Inflammatory macrophage treated with lipopolysaccharide for 1 hour (primary cell): ENCODE results near the gene CASD1.
A peak's percentile ranks its signal among the peaks of the same experiment; 100 is the strongest.

Experiments
- DNase-seq, 2 donors: peaks; one replicate each; pipeline ENCODE4 v3.0.0-alpha.2; 2020 to 2022

Gene CASD1

DNA sequence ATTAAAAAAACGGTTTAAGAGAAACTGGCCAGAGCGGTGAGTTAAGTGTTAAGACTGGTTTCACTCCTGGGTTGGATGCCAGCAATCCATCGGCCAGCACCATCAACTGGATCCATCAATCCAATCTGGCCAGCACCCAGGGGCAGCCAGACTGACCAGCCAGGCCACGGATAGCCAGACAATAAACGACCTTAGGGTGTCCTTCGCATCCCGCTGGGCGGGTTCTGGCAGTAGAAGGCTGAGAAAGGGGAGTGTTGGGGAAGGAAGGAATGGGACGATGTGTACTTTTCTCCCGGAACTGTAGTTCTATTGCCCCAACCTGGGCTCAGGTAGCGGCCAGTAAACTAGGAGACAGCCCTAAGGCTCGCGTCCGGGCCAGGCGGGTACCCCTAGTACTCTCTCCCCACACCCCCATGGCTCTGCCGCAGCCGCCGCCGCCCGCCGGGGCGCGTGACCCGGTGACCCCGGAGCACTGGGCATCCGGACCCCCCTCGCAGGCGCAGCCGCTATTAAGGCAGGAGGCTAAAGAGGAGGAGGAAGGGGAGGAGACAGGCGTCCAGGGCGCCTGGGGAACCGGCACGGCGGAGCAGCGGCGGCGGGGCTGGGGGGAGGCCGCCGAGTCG, at the start of gene CASD1:
CASD1 (plus strand) TSS at position 546 of the 623 bp plus-strand sequence. CDS start 276 bp downstream, outside the sequence.
- peak in 1 of 2 donors; percentile 11 for DNase-seq

DNA sequence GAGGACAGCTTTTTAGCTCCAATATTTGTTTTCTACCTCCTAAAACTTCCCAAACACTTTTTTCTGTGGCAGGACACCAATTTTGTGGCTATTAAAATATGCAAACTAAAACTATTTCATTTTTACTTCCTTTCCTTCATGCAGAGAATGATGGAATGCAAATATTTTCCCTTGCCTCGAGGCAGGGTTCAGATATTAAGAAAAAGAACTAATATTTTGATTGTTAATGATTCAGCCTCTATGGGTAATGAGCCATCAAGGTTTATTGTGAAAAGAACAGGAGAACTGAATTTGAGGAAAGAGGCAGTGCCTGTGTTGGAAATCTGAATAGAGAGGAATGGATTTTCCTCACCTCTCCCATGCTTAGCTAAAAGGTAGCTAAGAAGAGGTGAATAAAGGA, 43.1 kb upstream of the CASD1 start:
- no peak for DNase-seq

DNA sequence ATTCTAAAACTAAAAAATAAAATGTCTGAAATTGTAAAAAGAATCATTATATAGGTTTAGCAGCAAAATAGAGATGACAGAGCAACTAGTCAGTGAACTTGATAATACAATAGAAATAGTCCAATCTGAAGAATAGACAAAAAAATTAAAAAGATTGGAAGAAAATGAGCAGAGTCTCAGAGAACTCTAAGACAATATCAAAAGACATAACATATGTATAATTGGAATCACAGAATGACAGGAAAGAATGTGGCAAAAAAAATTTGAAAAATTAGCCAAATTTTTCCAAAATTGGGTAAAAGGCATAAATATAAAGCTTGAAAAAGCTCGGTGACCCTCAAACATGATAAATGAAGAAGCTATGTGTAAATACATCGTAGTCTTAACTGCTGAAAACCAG, 38.0 kb upstream of the CASD1 start:
- no peak for DNase-seq

DNA sequence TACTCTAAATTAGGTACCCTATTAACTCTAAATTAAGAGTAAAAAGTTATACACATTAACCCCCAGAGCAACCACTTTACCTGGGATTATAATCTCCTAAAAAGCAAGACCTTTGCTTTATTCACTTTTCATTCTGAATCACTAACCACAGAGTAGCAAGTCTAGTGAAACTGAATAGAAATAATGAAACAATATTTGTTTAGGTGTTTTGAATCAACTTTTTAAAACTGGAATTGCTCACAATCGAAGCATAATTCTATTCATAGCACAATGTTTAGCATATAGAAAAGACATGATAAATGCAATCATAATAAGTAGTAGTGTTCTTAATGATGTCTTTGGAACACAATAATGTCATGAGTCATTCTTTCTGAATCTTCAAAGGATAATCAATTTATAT, 37.0 kb upstream of the CASD1 start:
- no peak for DNase-seq

DNA sequence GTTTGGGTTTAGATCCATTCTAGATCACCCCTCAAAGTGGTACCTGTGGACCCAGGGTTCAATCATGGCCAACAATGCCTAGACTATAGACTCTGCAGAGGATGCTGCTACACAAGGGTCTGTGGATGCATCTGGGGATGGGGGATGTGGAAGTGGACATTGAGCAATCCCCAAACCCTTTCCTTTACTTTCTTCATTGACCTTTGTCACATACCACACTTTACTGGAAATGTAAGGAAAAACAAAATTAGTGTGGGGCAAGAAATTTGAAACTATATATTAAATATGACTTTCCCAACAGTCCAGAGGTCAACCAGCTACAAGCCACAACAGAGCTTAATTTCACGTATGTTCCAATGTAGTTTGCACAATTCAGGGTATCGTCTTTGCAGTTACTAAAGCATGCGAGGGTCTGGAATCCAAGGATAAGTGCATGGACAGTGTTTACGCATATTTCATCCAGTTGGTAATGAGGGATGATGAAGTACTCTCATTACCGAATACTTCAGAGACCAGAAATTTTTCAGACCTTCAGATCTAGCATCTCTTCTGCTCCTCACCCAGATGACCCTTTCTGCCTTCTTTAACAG, 33.3 kb upstream of the CASD1 start:
- DNase-seq = no peak

DNA sequence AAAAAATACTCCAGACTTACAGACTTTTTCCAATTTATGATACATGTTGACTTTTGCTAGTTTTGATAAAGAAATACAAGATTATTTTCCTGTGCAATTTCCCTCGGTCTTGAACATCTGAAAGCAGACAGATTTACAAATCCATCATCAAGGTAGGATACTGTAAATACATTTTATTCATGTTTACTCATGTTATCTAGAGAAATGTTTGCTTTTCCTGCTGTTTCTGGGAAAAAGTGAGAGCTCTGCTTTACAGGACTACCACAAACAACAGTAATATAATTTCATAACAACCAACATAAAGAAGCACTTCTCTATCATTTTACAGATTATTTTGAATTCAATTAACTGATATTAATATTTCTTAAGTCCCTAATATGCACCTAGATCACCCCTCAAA, 31.7 kb upstream of the CASD1 start:
- no peak for DNase-seq

DNA sequence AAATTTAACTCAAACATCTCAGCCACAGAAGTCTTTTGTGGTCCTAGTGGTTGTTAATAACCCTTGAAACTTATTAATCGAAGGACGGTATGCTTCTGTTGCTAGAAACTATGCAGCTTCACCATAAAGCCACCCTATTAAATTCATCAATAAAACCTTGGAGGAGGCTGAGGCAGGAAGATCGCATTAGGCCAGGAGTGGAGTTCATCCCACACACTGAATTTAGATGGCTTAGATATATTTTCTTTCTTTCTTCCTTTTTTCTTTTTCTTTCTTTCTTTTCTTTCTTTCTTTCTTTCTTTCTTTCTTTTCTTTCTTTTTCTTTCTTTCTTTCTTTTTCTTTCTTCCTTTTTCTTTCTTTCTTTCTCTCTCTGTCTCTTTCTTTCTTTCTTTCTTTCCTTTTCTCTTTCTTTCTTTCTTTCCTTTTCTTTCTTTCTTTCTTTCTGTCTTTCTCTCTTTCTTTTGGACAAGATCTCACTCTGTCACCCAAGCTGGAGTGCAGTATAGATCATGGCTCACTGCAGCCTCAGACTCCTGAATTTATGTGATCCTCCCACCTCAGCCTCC, 30.9 kb upstream of the CASD1 start:
- no peak for DNase-seq

DNA sequence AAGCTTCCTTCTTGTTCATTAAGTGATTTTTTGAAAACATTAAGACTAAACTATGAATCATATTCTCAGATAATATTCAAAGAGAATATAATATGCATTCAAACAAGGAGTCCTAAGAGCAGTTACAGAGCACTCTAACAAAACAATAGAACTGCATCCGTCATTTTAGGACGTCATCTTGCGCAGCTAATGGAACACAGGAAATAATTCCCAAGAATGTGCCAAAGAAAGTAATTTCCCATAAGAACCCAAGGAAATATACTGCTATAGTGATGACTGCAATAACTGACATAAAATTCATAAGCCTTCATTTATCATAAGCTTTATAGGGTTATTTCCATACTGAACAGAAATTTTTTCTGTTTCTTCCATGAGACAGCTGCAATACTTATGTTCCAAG, 28.3 kb upstream of the CASD1 start:
- DNase-seq = no peak

DNA sequence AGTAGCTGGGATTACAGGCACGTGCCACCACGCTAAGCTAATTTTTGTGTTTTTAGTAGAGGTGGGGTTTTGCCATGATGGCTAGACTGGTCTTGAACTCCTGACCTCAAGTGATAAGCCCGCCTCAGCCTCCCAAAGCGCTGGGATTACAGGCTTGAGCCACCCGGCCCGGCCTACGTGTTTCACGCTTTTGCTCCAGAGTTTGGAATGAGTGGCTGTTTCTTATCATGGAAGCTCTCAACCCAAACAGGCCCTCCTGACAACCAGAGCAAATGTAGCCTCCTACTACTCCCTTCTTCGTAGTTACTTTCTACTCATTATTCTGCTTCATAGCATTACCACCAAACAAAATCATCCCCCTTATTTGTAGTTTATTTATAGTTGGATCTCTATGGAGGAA, 26.8 kb upstream of the CASD1 start:
- no peak for DNase-seq

DNA sequence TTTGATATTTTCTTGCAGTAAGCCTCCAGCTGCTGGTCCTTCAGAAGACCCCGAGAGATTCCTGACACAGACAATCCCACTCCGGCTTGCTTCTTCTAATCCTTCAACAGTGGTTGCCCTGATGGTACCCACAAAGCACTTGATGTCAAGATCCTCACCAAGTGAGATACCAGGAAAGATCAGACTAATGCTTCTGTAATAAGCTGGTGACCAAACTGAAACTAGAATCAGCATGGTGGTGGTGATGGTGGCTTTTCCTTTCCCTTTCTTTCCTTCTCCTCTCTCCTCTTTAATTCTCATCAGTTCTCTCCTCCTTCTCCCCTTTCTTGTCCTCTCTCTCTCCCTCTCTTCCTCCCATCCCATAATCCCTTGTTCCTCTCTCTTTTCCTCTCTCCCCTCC, 25.8 kb upstream of the CASD1 start:
- no peak for DNase-seq

DNA sequence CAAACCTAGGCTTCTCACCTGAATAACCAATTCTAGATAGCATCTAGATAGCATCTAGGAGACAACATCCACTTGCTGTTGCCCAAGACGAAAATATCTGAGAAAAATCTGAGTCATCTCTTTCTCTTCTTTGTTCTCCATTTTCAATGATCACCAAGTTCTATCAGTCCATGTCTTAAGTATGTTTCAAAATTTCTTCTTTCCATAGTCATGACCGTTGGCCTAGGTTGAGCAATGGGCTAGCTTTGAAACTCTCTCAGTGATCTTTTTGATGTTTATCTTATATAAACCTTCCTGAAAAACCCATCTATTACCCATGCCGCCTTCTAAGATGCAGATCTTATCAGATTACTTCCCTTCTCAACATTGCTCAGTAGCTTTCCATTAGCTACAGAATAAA, 23.4 kb upstream of the CASD1 start:
- DNase-seq = no peak

DNA sequence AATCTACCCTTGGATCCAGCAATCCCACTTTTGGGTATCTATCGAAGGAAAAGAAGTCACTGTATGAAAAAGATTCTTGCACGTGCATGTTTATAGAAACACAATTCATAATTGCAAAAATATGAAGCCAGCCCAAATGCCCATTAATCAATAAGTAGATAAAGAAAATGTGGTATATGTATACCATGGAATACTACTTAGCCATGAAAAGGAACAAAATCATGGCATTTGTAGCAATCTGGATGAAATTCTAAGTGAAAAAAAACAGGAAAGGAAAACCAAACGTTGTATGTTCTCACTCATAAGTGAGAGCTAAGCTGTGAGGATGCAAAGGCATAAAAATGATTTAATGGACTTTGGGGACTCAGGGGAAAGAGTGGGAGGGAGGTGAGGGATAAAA, 18.2 kb upstream of the CASD1 start:
- no peak for DNase-seq

DNA sequence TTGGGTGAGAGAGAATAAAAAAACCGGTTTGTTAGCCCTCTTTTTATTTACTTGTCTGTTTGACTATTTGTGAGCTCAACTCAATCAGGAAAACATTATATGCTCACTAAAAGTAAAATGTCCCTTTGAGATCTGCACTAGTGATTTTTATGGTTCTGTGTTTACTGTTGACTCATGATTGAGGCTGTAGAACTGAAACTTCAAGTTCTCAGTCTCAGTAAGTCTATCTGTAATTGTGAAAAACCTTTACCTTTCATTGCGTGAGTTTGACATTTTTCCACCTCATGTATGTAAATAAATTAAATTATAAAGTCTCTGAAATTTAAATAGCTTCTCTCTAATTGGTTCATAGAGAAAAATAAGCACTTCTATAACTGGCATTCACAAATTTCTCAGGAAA, 17.0 kb upstream of the CASD1 start:
- no peak for DNase-seq

DNA sequence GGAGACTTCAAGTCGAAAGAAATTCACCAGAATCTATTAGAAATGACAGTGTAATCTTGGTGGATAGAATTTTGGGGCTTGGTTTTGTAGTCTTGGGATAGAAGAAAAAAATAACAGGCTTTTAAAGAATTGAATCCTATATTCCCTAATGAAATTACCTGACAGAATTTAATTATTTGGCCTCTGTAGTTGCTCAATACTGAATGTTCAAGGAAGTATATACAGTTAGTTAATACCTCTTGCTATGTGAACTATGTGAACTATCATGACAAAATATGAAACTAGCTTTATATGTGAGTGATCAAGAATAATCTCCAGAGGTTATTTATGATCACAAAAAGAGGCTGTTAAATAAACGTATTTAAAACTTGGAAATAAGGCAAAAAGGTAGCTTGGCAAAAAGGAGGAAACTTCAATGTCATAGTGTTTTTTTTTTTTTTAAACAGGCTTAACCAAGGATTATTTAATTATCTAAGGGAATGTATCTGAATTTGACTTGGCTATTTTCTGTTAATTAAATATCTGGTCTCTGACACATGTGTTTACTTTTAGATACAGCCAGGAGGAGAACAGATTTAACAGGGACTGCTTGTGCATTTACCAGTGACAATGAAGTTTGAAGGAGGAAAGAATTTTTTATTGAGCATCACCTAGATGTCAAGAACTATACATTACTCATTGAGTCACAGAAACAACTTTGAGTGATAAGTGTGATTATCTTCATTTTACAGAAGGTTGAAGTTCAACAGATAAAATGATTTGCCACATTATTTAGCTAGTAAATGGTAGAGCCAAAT, 11.5 kb upstream of the CASD1 start:
- DNase-seq = no peak

DNA sequence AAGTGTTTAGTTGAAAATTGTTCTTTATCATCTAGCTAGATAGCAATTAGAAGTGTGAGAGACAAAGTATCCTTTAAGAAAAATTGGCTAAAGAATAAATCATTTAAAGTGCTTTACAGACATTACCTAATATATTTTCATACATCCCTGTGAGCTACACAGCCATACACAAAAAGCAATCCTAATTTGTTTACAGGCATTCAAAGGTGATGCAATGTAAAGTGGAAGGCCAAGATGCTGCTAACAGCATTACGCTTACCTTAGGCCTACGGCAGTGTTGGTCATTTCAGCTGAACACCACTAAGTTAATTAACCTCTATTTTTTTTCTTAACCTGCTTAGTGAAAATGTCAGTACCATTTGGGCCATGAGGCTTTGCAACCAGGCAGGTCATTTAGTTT, 10.7 kb upstream of the CASD1 start:
- DNase-seq = no peak

DNA sequence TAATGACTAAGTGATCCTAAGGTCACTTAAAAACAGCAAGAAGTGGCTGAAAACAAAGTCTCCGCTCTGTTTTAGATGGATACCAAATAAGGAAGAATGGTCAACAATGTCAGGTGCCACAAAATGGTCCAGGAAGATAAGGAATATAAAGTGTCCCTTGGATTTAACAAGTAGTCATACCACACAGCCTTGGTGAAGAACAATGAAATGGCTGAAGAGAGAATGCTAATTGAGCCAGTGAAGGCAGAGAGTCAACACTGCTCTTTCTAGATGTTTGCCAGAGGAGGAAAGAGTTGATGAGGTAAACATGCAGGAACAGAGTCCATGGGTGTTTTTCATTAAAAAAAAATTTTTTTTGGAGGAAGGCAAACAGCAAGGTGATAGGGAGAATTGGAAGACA, 2.1 kb upstream of the CASD1 start:
- DNase-seq = no peak

DNA sequence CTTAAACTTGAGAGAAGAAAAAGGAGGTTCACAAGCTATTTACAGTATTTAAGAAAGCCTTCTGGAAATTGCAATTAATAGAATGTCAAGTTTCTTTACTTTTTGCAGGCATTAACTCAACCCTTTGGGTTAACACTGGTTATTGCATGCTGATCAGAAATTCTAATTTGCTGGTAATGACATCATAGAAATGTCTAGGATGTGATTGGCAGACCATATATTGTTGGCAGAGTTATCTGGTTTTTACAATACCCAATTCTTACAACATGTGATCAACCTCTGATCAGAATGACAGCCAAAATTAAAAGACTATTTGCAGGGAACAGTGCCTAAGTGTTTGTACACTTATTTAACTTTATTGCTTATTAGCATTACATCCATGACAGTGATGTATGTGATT, 1.6 kb upstream of the CASD1 start:
- DNase-seq = no peak

DNA sequence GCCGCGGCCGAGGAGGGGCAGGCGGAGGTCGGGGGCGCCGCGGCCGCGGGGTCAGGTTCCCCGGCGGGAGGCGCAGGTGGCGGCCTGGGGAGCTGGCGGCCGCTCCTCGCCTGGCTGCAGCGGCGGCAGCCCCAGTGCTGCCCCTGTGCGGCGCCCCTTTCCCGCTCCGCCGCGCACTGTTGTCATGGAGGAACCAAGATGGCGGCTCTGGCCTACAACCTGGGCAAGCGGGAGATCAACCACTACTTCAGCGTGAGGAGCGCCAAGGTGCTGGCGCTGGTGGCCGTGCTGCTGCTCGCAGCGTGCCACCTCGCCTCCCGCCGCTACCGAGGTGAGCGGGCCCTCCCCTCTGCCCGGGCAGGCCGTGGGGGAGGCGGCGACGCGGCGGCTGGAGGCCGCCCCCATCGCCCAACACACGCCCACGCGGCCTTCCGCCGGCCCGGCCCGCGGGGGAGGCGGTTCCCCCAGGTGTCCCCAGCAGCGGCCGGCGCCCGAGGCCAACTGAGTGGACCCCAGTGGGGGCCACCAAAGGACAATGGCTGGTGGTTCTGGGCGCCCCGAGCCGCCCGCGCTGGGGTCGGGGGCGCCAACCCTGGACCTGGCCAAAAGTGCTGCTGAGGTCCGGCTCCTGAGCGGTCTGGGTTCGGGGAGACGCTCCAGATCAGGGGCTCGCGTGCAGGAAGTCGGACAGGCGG, 425 bp downstream of the CASD1 start:
- DNase-seq = peak; percentile 29 to 56

DNA sequence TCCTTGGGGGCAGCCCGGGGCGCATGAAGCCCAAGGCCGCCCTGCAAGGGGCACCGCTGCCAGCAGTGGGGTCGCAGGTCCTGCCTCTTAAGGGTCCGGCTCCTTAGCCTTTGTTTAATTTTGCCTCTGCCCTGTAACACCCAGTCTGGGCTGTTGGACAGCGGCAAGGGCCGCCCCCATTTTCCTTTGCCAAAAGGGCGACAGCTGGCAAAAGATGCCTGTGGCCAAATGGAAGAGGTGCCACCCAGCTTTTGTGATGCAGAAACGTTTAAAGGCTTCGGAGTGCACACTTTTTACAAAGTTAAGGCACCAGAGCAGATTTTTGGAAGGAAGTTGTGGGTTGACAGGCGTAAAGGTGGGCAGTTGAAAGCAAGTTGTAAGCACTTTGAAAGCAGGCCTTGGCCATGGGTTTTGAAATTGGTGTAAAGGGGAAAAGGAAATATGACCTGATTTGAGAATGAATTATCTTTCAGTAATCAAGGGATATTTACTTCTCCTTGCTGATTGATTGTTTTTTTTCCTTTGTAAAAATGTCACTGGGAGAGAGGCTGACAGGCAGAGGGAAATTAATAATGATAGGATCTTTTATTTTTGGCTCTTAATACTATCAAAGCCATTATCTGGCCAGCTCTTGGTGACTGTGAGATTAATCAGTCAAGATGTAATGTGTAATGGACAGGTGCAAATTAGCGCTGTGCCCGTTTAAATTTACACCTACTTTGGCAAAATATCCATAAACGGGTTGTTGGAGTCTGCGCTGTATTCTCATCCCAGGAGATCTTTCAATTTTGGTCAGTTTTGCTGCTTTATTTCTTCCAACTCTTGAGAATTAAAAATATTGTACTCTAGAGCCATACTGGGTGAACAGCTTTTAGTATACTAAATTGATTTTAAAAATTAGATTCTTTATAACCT, 1.2 kb downstream of the CASD1 start:
- peak in 1 of 2 donors; percentile 9 for DNase-seq

DNA sequence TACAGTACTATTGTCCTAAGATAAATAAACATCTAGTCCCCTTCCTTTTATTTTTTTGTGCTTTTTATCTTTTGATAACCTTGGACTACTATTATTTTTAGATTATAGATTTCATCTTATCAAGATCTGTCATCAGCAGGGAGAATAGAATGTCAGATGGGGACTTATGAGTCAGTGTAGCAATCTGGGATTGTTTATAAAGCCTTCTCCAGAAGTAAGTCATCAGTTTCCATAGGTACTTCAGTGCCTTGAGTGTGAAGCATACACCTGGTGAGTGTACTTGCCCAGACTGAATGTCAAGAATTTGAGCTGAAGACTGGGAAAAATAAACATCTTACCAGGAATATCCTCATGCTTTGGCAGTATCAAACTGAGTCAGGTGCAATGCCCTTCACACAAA, 2.1 kb downstream of the CASD1 start:
- no peak for DNase-seq

DNA sequence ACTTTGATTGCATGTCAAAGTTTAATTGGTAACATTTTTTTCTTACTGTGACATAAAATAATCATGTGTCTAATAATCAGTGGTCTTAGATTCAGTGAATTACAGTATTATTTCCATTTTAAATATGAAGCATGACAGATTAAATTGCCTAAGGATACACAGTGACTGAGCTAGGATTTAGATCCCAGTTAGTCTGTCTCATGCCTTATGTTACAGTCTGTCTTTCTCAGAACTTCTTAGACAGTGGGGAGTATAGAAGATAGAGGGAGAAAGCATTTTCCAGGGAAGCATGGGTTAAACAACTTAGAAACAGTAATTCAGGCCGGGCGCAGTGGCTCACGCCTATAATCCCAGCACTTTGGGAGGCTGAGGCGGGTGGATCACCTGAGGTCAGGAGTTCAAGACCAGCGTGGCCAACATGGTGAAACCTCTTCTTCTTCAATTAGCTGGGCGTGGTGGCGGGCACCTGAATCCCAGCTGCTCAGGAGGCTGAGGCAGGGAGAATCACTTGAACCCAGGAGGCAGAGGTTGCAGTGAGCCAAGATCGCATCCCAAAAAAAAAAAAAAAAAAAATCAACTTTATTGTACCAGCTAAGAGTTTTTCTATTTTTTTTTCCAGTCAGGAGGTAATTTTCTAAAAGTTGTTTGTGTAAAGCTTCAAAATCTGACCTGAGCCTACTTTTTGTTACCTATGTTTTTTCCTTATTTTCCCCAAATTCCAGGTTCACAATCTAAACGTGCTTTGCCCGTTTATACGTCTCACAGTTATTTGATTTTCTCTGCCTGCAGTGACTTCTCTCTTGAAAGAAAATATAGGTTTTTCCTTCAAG, 3.3 kb downstream of the CASD1 start:
- no peak for DNase-seq

DNA sequence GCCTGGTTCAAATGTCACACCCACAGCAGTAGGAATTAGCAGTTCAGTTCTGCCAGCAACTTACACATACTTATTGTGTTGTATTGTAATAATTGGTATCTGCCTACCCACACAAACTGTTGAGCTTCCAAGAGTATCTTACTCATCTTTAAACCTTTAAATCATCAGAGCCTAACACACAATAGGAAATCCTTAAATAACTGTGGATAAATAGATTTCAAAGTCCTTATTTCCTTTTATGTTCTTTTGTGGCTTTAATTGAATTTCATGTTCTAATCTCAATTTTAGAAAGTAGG, 3.9 kb downstream of the CASD1 start:
- DNase-seq = no peak
